ENCODE data around the gene DCUN1D3. TPM values are rescaled to one million over a fixed set of nuclear protein-coding genes. Genes with fewer than 3 reads are reported as not detected.

The DCUN1D3 gene
- total and polyA plus RNA-seq, 2 donors (not counting 3 experiments of a cell fraction or from before 2014, with no cell fraction given), result 10.4 to 35.0 TPM

DNA sequence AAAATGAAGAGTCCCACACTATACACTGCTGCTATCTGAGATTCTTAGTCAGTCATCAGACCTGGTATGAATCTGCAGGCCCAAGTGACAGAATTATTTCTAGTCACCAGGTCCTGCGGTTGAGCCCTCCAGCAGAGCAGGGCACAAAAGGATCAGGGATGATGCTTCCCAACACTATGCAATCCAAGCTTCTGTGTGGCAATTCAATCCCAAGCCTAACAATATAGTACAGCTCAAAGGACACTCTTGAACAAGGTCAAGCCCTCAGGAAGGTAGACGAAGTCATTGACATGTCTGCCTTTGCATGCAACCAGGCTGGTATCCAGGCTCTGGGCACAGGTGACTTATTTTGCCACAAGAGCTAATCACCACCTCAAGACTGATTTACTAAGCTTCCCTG, 5.8 kb downstream of the DCUN1D3 start:
- H3K79me2 ChIP-seq (ENCODE audit: control insufficient read depth, insufficient read depth, low read length), result peaks cover 94% of the 10 kb centered on the region
- H3K27me3 ChIP-seq (ENCODE audit: control insufficient read depth in 2 of 2, insufficient read depth in 2 of 2, low read length in 2 of 2), result no peaks in the 10 kb centered on the region
- DNase-seq (ENCODE audit: low read depth, low spot score) (no peak), FAIRE-seq (no peak)
- peaks cover 7 to 31% of the 10 kb centered on the region in 2 experiments for H3K36me3 ChIP-seq (ENCODE audit: control insufficient read depth in 2 of 2, extremely low read depth in 1 of 2, insufficient read depth in 2 of 2, low read length in 2 of 2)
- H3K9ac ChIP-seq (replicated peaks; ENCODE audit: extremely low read depth, insufficient read depth, low read length), result no peak overlapping the region
- no peaks in the 10 kb centered on the region for H3K9me3 ChIP-seq (replicated peaks; ENCODE audit: control insufficient read depth, insufficient read depth, low read length)
- no peak overlapping the region for H3K4me2 ChIP-seq (ENCODE audit: insufficient read depth, low read length)
- no peaks in the 10 kb centered on the region for H3K9me1 ChIP-seq (replicated peaks; ENCODE audit: control insufficient read depth, extremely low read depth, insufficient read depth, low read length)
- no TSS peak for BruUV-seq (replicated peaks)
- TF ChIP-seq FOS (IDR thresholded peaks at IDR 0.05; ENCODE audit: borderline replicate concordance, insufficient read depth, low read length) (no peak), POLR2AphosphoS5 (IDR thresholded peaks at IDR 0.05; ENCODE audit: insufficient read depth, low read depth, low read length) (no peak), POLR2A (IDR thresholded peaks at IDR 0.05; ENCODE audit: low read depth, low read length) (no peak), JUN (IDR thresholded peaks at IDR 0.05; ENCODE audit: borderline replicate concordance, insufficient read depth, insufficient read length, low read depth) (no peak), GATA2 (IDR thresholded peaks at IDR 0.05; ENCODE audit: insufficient read depth, insufficient read length, low read depth, low read length) (no peak), EZH2 (IDR thresholded peaks at IDR 0.05; ENCODE audit: borderline replicate concordance, low read depth, low read length, severe bottlenecking) (no peak), MYC (IDR thresholded peaks at IDR 0.05; ENCODE audit: low read depth, low read length) (no peak)
- TF ChIP-seq, protein P1, sequence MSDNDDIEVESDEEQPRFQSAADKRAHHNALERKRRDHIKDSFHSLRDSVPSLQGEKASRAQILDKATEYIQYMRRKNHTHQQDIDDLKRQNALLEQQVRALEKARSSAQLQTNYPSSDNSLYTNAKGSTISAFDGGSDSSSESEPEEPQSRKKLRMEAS (IDR thresholded peaks at IDR 0.05; ENCODE audit: insufficient read depth, insufficient read length), result no peak
- TF ChIP-seq, protein P2, sequence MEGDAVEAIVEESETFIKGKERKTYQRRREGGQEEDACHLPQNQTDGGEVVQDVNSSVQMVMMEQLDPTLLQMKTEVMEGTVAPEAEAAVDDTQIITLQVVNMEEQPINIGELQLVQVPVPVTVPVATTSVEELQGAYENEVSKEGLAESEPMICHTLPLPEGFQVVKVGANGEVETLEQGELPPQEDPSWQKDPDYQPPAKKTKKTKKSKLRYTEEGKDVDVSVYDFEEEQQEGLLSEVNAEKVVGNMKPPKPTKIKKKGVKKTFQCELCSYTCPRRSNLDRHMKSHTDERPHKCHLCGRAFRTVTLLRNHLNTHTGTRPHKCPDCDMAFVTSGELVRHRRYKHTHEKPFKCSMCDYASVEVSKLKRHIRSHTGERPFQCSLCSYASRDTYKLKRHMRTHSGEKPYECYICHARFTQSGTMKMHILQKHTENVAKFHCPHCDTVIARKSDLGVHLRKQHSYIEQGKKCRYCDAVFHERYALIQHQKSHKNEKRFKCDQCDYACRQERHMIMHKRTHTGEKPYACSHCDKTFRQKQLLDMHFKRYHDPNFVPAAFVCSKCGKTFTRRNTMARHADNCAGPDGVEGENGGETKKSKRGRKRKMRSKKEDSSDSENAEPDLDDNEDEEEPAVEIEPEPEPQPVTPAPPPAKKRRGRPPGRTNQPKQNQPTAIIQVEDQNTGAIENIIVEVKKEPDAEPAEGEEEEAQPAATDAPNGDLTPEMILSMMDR (IDR thresholded peaks at IDR 0.05; ENCODE audit: extremely low read depth in 1 of 2, insufficient read depth in 1 of 2, low read depth in 1 of 2, low read length in 2 of 2), result no peak
- H3K27ac ChIP-seq (ENCODE audit: insufficient read depth, low read depth, low read length), result no peak overlapping the region
- no peak overlapping the region for H3K4me3 ChIP-seq (replicated peaks in 1 of 3; ENCODE audit: insufficient read depth in 1 of 3, low read depth in 1 of 3, low read length in 3 of 3)
- intact Hi-C loops (cut with micrococcal nuclease) (no loop called here), dilution Hi-C loops (cut with MboI; ENCODE audit: extremely low pct_ligation_motif_present, low sequenced_read_pairs) (no loop called here)
- no peaks in the 10 kb centered on the region for H4K20me1 ChIP-seq (replicated peaks; ENCODE audit: control insufficient read depth, extremely low read depth, insufficient read depth, low read length)
- POLR2A ChIA-PET, result no interaction called here
- CTCF ChIA-PET, result interaction anchor here (1.1 kb wide), 1 partner anchor 26 kb away, joined by 4 read pairs; no protein-coding TSS in a partner anchor
- H2AFZ ChIP-seq (ENCODE audit: low read depth, low read length), result no peak overlapping the region
- peaks cover 17% of the 10 kb centered on the region for H3K4me1 ChIP-seq (ENCODE audit: control insufficient read depth, extremely low read depth, insufficient read depth, low read length)

Measured in endothelial cell of umbilical vein (primary cell).